Gastroesophageal sphincter (tissue), 4 donors: Measurements from ENCODE around the gene TNFSF4. TPM values are rescaled to one million over a fixed set of nuclear protein-coding genes. Genes with fewer than 3 reads are reported as not detected.
"Not testable (repeated sequence)": the region's sequence is repeated elsewhere in the genome, so short reads cannot be mapped to it uniquely, and the experiment has no call there.

Experiments
- ATAC-seq: fragments of 150-250 bp; one replicate; pipeline ENCODE4 v1.9.1; 2016; ENCODE audit warnings: mild to moderate bottlenecking, moderate library complexity
- H3K27ac ChIP-seq, 4 donors: fragments of 200-600 bp; sonication (generic) in 3 of 4; 1 replicate in 3 of 4; 2 replicates in 1 of 4; pipeline ENCODE4 v1.5.1; 2016 to 2019
- H3K27me3 ChIP-seq: fragments of 200-600 bp; sonication (generic); one replicate; pipeline ENCODE4 v1.5.1; 2019
- H3K36me3 ChIP-seq, 2 donors: fragments of 200-600 bp; sonication (generic); one replicate each; pipeline ENCODE4 v1.5.1; 2019; ENCODE audit warnings: control low read depth in 1 of 2
- H3K4me1 ChIP-seq, 3 donors: fragments of 200-600 bp; sonication (generic); 1 replicate in 2 of 3; 2 replicates in 1 of 3; pipeline ENCODE4 v1.5.1; 2016 to 2019; ENCODE audit warnings: control low read depth in 2 of 3
- H3K4me3 ChIP-seq, 2 donors: fragments of 200-600 bp; sonication (generic); one replicate each; pipeline ENCODE4 v1.5.1; 2019; ENCODE audit warnings: mild to moderate bottlenecking in 1 of 2, moderate library complexity in 1 of 2
- H3K9me3 ChIP-seq, 3 donors: fragments of 200-600 bp; sonication (generic); one replicate each; pipeline ENCODE4 v1.5.1; 2017 to 2019; ENCODE audit warnings: control low read depth in 2 of 3
- EP300 ChIP-seq: sonication (generic); formaldehyde crosslinking; IDR thresholded peaks from one replicate; pipeline ENCODE4 v1.6.1; 2017; ENCODE audit warnings: antibody characterized with exemption, mild to moderate bottlenecking
- POLR2A ChIP-seq, 2 donors: fragments of 450-650 bp; IDR thresholded peaks; one replicate each; pipeline ENCODE4 v1.6.1; 2017; ENCODE audit warnings: antibody characterized with exemption in 2 of 2, mild to moderate bottlenecking in 2 of 2, moderate library complexity in 1 of 2
- POLR2AphosphoS5 ChIP-seq: sonication (generic); formaldehyde crosslinking; IDR thresholded peaks from one replicate; pipeline ENCODE4 v1.6.1; 2017; ENCODE audit warnings: antibody characterized with exemption
- WGBS, 2 donors: methylation state at CpG; one replicate each; pipeline ENCODE4 v1.1.5; 2018; ENCODE audit warnings: low coverage in 1 of 2; 5-methylcytosine and 5-hydroxymethylcytosine counted together
- total RNA-seq, 4 donors: library from RNA; depleted of rRNA; stranded (reverse); fragments of >200 nt; gene quantifications; one replicate each; pipeline ENCODE4 v1.1.0, GENCODE V29; 2016
- TF ChIP-seq, protein P1 (sequence below), 4 experiments: fragments of 200-600 bp in 2 of 4; fragments of 450-650 bp in 2 of 4; sonication (generic) in 1 of 4; IDR thresholded peaks; one replicate each; pipeline ENCODE4 v1.5.1; 2017 to 2019; ENCODE audit warnings: antibody characterized with exemption in 4 of 4, mild to moderate bottlenecking in 2 of 4, moderate library complexity in 2 of 4

Gene TNFSF4
- total RNA-seq, 4 donors from 2014 or later, result 2.6 to 24.0 (median 4.4) TPM

DNA sequence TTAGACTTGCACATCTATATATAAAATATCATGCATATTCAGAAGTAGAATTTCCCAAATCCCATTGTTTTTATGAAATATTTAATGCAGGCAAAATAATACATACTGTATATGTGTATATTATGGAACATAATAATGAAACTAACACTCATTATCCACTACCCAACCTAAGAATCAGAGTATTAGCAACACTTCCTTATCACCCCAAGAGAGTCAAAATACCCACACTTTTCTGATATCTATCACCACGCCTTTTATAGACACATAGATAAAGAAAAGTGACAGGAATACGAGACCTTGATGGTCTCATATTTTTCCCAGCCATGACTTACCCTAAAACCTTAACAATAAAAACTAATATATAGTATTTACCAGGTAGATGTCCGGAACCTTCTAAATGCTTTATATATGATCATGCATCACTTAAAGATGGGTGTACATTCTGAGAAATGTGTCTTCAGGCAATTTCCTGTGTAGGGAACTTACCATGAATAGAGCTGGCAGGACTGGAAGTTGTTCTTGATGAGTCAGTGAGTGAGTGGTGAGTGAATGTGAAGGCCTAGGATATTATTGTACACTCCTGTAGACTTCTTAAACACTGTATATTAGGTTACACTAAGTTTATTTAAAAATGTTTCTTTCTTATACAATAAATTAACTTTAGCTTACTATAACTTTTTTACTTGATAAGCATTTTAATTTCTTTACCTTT lies 45.5 kb downstream of the TNFSF4 start:
- Histone ChIP-seq H3K27me3 (no peaks in the 10 kb centered on the region), H3K4me1 (no peaks in the 10 kb centered on the region), H3K9me3 (no peaks in the 10 kb centered on the region), H3K36me3 (no peaks in the 10 kb centered on the region), H3K27ac (no peak overlapping the region), H3K4me3 (no peak overlapping the region)
- no peak for ATAC-seq
- WGBS, 2 donors, result 91 to 98% methylated on average over 3 of the region's 3 CpGs
- TF ChIP-seq POLR2AphosphoS5, result no peak
- no peak for TF ChIP-seq POLR2A (IDR thresholded peaks at IDR 0.05)
- no peak for TF ChIP-seq EP300
- TF ChIP-seq, protein P1, sequence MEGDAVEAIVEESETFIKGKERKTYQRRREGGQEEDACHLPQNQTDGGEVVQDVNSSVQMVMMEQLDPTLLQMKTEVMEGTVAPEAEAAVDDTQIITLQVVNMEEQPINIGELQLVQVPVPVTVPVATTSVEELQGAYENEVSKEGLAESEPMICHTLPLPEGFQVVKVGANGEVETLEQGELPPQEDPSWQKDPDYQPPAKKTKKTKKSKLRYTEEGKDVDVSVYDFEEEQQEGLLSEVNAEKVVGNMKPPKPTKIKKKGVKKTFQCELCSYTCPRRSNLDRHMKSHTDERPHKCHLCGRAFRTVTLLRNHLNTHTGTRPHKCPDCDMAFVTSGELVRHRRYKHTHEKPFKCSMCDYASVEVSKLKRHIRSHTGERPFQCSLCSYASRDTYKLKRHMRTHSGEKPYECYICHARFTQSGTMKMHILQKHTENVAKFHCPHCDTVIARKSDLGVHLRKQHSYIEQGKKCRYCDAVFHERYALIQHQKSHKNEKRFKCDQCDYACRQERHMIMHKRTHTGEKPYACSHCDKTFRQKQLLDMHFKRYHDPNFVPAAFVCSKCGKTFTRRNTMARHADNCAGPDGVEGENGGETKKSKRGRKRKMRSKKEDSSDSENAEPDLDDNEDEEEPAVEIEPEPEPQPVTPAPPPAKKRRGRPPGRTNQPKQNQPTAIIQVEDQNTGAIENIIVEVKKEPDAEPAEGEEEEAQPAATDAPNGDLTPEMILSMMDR (IDR thresholded peaks at IDR 0.05), result no peak

DNA sequence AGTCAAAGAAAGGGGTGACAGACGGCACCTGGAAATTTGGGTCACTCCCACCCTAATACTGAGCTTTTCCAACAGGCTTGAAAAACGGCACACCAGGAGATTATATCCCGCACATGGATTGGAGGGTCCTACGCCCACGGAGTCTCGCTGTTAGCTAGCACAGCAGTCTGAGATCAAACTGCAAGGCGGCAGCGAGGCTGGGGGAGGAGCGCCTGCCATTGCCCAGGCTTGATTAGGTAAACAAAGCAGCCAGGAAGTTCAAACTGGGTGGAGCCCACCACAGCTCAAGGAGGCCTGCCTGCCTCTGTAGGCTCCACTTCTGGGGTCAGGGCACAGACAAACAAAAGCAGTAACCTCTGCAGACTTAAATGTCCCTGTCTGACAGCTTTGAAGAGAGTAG lies 53.2 kb downstream of the TNFSF4 start:
- H3K9me3 ChIP-seq, result peaks cover 0 to 12% (median 0%) of the 10 kb centered on the region in 3 donors
- not testable (repeated sequence) for H3K4me3 ChIP-seq, ATAC-seq, H3K4me1 ChIP-seq, H3K36me3 ChIP-seq, H3K27ac ChIP-seq, H3K27me3 ChIP-seq
- 100% methylated on average over 1 of the region's 9 CpGs; no CpG with 5 or more reads in 1 of the 2 donors for WGBS, 2 donors

DNA sequence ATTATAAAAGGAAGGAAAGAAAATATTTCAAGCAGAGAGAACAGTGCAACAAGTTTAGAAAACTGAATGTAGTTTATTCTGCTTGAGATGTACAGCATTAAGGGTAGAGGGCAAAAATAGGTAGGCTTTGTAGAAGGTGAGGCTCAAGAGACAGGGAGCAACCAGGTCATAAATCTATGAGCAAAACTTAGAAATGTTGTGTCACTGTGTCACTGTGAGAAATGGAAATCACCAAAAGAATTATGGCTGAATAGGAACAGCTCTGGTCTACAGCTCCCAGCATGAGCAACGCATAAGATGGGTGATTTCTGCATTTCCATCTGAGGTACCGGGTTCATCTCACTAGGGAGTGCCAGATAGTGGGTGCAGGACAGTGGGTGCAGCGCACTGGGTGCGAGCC lies 53.6 kb downstream of the TNFSF4 start:
- H3K36me3 ChIP-seq, result no peaks in the 10 kb centered on the region
- H3K9me3 ChIP-seq, result peaks cover 0 to 12% (median 0%) of the 10 kb centered on the region in 3 donors
- H3K4me1 ChIP-seq, result no peaks in the 10 kb centered on the region
- TF ChIP-seq POLR2A (IDR thresholded peaks at IDR 0.05) (no peak), EP300 (no peak), POLR2AphosphoS5 (no peak)
- TF ChIP-seq, protein P1 (IDR thresholded peaks at IDR 0.05), result no peak
- no peak overlapping the region for H3K27ac ChIP-seq
- H3K27me3 ChIP-seq, result no peaks in the 10 kb centered on the region
- no peak overlapping the region for H3K4me3 ChIP-seq
- WGBS, 2 donors, result 100% methylated on average over 1 to 3 of the region's 4 CpGs
- ATAC-seq, result no peak

DNA sequence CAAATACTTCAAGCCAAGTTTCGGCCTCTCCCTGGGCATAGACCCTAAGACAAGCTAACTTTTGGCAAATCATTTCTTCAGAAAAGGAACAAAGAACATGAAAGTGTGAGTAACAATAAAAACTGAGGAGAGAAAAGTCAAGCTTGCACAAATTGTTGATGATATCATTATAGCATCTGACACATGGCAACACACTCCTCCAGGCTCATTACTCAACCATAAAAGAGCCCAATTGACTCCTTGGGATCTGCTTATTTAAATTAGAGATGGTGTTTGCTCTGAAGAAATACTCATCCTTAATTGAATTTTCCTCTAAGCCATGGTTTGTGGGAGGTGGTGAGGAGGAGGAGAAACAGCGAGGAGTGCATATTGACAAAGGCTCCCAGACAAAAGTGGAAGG lies 54.5 kb downstream of the TNFSF4 start:
- Histone ChIP-seq H3K4me1 (no peaks in the 10 kb centered on the region), H3K27ac (no peak overlapping the region), H3K36me3 (no peaks in the 10 kb centered on the region), H3K27me3 (no peaks in the 10 kb centered on the region), H3K4me3 (no peak overlapping the region), H3K9me3 (peaks cover 0 to 12% (median 0%) of the 10 kb centered on the region in 3 donors)
- TF ChIP-seq POLR2AphosphoS5, result no peak
- no peak for TF ChIP-seq POLR2A (IDR thresholded peaks at IDR 0.05)
- no peak for TF ChIP-seq EP300
- TF ChIP-seq, protein P1 (IDR thresholded peaks at IDR 0.05), result no peak
- WGBS, 2 donors, result 40 to 84% methylated on average over 1 to 2 of the region's 2 CpGs
- ATAC-seq, result no peak

DNA sequence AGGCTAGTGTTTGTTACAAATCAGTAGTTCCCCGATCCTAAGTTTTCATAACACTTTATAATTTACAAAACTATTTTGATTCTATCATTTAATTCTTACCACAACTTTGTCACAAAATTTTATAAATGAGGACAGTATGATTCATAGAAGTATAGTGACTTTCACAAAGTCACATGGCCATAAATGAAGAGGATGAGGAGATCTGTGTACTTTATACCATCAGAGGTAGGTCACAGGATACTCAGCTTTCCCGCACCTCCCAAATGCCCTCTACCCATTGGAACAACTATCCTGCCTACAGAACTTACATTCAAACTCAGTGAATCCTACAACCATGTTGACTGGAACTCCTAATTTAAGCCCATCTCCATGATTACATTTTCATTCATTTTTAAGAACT lies 56.3 kb downstream of the TNFSF4 start:
- H3K4me3 ChIP-seq, result no peak overlapping the region
- TF ChIP-seq EP300 (no peak), POLR2A (IDR thresholded peaks at IDR 0.05) (no peak), POLR2AphosphoS5 (no peak)
- TF ChIP-seq, protein P1 (IDR thresholded peaks at IDR 0.05), result no peak
- H3K27ac ChIP-seq, result no peak overlapping the region
- H3K9me3 ChIP-seq, result peaks cover 0 to 18% (median 0%) of the 10 kb centered on the region in 3 donors
- ATAC-seq, result no peak
- 94 to 100% methylated on average over 1 to 2 of the region's 2 CpGs for whole genome bisulfite sequencing, 2 donors
- no peaks in the 10 kb centered on the region for H3K36me3 ChIP-seq
- H3K27me3 ChIP-seq, result no peaks in the 10 kb centered on the region
- no peaks in the 10 kb centered on the region for H3K4me1 ChIP-seq
